Body of pancreas (tissue), 4 donors: Measurements from ENCODE around the gene MYO7B.

Source experiments
- CTCF ChIP-seq, 7 experiments: fragments of 450-650 bp in 4 of 7; fragments of 200-600 bp in 3 of 7; sonication (generic) in 3 of 7; IDR thresholded peaks; one replicate each; pipeline ENCODE4 v1.5.1; 2016 to 2019; ENCODE audit warnings: antibody characterized with exemption in 7 of 7
- POLR2A ChIP-seq, 3 donors: fragments of 450-650 bp; IDR thresholded peaks; one replicate each; pipeline ENCODE4 v1.6.1; 2016; ENCODE audit warnings: antibody characterized with exemption in 3 of 3, mild to moderate bottlenecking in 2 of 3

GRCh38 chr2:127514076-127514475 is 21.4 kb upstream of the MYO7B start:
- TF ChIP-seq CTCF (IDR thresholded peaks at IDR 0.05) = no peak
- TF ChIP-seq POLR2A (IDR thresholded peaks at IDR 0.05) = no peak
